Mesenchymal stem cell (in vitro differentiated cells and primary cell): Measurements from ENCODE around the gene CRKL.
A peak's percentile ranks its signal among the peaks of the same experiment; 100 is the strongest.

ENCODE experiments used
- DNase-seq: peaks from one replicate; pipeline ENCODE4 v3.0.0-alpha.2; 2013
- H2AFZ ChIP-seq: one replicate; pipeline ENCODE4 v1.6.1; 2013; ENCODE audit warnings: low read depth, mild to moderate bottlenecking, control low read depth, inconsistent platforms, low read length, moderate library complexity
- H2AK5ac ChIP-seq: 2 replicates; pipeline ENCODE4 v1.6.1; 2013; ENCODE audit warnings: low read length, moderate library complexity, mild to moderate bottlenecking, inconsistent platforms; ENCODE audit not compliant: severe bottlenecking
- H2BK120ac ChIP-seq: one replicate; pipeline ENCODE4 v1.6.1; 2013; ENCODE audit warnings: low read depth, mild to moderate bottlenecking, inconsistent platforms, low read length, moderate library complexity
- H2BK12ac ChIP-seq, 2 experiments: one replicate each; pipeline ENCODE4 v1.6.1; 2013; ENCODE audit warnings: inconsistent platforms in 2 of 2, low read length in 2 of 2, mild to moderate bottlenecking in 2 of 2, moderate library complexity in 2 of 2, control low read depth in 1 of 2
- H2BK15ac ChIP-seq: one replicate; pipeline ENCODE4 v1.6.1; 2013; ENCODE audit warnings: mild to moderate bottlenecking, low read depth, inconsistent platforms; ENCODE audit not compliant: poor library complexity, severe bottlenecking
- H2BK5ac ChIP-seq: 2 replicates; pipeline ENCODE4 v1.6.1; 2013; ENCODE audit warnings: low read depth, mild to moderate bottlenecking, low read length, control low read depth, inconsistent platforms; ENCODE audit not compliant: poor library complexity, severe bottlenecking
- H3K14ac ChIP-seq, 2 experiments: one replicate each; pipeline ENCODE4 v1.6.1; 2013; ENCODE audit warnings: inconsistent platforms in 2 of 2, low read length in 2 of 2, control low read depth in 1 of 2, mild to moderate bottlenecking in 1 of 2, moderate library complexity in 1 of 2
- H3K18ac ChIP-seq, 2 experiments: one replicate each; pipeline ENCODE4 v1.6.1; 2013; ENCODE audit warnings: inconsistent platforms in 2 of 2, low read length in 2 of 2, control low read depth in 1 of 2, low read depth in 1 of 2, mild to moderate bottlenecking in 1 of 2
- H3K23ac ChIP-seq, 2 experiments: one replicate each; pipeline ENCODE4 v1.6.1; 2013; ENCODE audit warnings: inconsistent platforms in 2 of 2, low read length in 2 of 2, mild to moderate bottlenecking in 2 of 2, moderate library complexity in 2 of 2, control low read depth in 1 of 2
- H3K27ac ChIP-seq: 2 replicates; pipeline ENCODE4 v1.5.1; 2013; ENCODE audit warnings: mild to moderate bottlenecking, moderate library complexity, low read length, control low read depth, inconsistent platforms; ENCODE audit not compliant: poor library complexity, severe bottlenecking
- H3K27me3 ChIP-seq, 2 experiments: 2 replicates each; pipeline versions ENCODE4 v1.6.1 to v1.7.0; 2013; ENCODE audit warnings: low read length in 2 of 2, mild to moderate bottlenecking in 2 of 2, moderate library complexity in 2 of 2, control low read depth in 1 of 2, inconsistent platforms in 1 of 2; ENCODE audit not compliant: control insufficient read depth in 1 of 2, insufficient read depth in 1 of 2
- H3K36me3 ChIP-seq, 2 experiments: 2 replicates each; pipeline versions ENCODE4 v1.6.1 to v1.7.0; 2013; ENCODE audit warnings: low read length in 2 of 2, control low read depth in 1 of 2, inconsistent platforms in 1 of 2, low read depth in 1 of 2, mild to moderate bottlenecking in 1 of 2; ENCODE audit not compliant: insufficient read depth in 2 of 2, control insufficient read depth in 1 of 2
- H3K4ac ChIP-seq, 2 experiments: one replicate each; pipeline ENCODE4 v1.6.1; 2013; ENCODE audit warnings: inconsistent platforms in 2 of 2, low read length in 2 of 2, mild to moderate bottlenecking in 2 of 2, moderate library complexity in 2 of 2, control low read depth in 1 of 2, low read depth in 1 of 2
- H3K4me1 ChIP-seq: 2 replicates; pipeline ENCODE4 v1.6.1; 2013; ENCODE audit warnings: low read depth, low read length, control low read depth; ENCODE audit not compliant: control insufficient read depth, insufficient read depth
- H3K4me2 ChIP-seq: 2 replicates; pipeline ENCODE4 v1.6.1; 2013; ENCODE audit warnings: low read length, mild to moderate bottlenecking, inconsistent platforms; ENCODE audit not compliant: poor library complexity, severe bottlenecking
- H3K4me3 ChIP-seq, 2 experiments: 2 replicates each; pipeline versions ENCODE4 v1.5.1 to v1.7.0; 2013; ENCODE audit warnings: low read length in 2 of 2, mild to moderate bottlenecking in 2 of 2, control low read depth in 1 of 2, low read depth in 1 of 2; ENCODE audit not compliant: insufficient read depth in 1 of 2
- H3K79me1 ChIP-seq: replicated peaks from 2 replicates; pipeline ENCODE4 v1.6.1; 2013; ENCODE audit warnings: mild to moderate bottlenecking, control low read depth, low read length, inconsistent platforms; ENCODE audit not compliant: poor library complexity, severe bottlenecking
- H3K9ac ChIP-seq: 2 replicates; pipeline ENCODE4 v1.7.0; 2013; ENCODE audit warnings: mild to moderate bottlenecking, low read length, moderate library complexity
- H3K9me3 ChIP-seq: 2 replicates; pipeline ENCODE4 v1.7.0; 2013; ENCODE audit warnings: mild to moderate bottlenecking, low read length; ENCODE audit not compliant: control insufficient read depth
- H4K8ac ChIP-seq: one replicate; pipeline ENCODE4 v1.6.1; 2013; ENCODE audit warnings: inconsistent platforms, mild to moderate bottlenecking, low read length, moderate library complexity
- H4K91ac ChIP-seq: one replicate; pipeline ENCODE4 v1.6.1; 2013; ENCODE audit warnings: mild to moderate bottlenecking, low read length, inconsistent platforms
- WGBS: methylation state at CpG from one replicate; pipeline ENCODE4 v1.1.7; 2013; ENCODE audit warnings: mixed read lengths; 5-methylcytosine and 5-hydroxymethylcytosine counted together

CRKL gene

DNA sequence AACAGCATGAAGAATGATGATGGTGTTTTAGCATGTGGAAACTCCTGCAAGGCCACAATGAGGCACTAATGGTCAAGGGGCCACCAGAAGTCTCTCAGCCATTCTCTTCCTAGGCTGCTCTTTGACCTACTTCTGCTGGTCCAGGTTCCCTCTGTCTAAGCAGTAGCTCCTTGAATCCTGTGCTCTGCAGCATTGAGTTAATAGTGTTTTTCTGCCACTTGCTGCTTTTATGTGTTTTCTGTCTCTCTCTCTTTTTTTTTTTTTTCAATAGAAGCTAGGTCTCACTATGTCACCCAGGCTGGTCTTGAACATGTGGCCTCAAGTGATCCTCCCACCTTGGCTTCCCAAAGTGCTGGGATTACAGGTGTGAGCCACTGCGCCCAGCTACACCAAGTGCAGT lies 29.8 kb downstream of the CRKL start:
- H3K27me3 ChIP-seq: no peaks in the 10 kb centered on the region
- no peak overlapping the region for H2AK5ac ChIP-seq
- H3K23ac ChIP-seq: no peak overlapping the region
- peaks cover 3% of the 10 kb centered on the region for H3K79me1 ChIP-seq
- H2BK12ac ChIP-seq: peak overlapping the region in 1 of 2 experiments; percentile 39
- H3K36me3 ChIP-seq: peaks cover 18 to 35% of the 10 kb centered on the region in 2 experiments
- no peak overlapping the region for H3K9ac ChIP-seq
- no peak overlapping the region for H2AFZ ChIP-seq
- no peak overlapping the region for H3K4me2 ChIP-seq
- H2BK15ac ChIP-seq: no peak overlapping the region
- no peak for DNase-seq
- H4K8ac ChIP-seq: no peak overlapping the region
- H4K91ac ChIP-seq: no peak overlapping the region
- WGBS: 100% methylated on average over 1 of the region's 1 CpG
- H3K4me3 ChIP-seq: no peak overlapping the region
- H3K27ac ChIP-seq: no peak overlapping the region
- no peak overlapping the region for H2BK120ac ChIP-seq
- no peak overlapping the region for H3K4ac ChIP-seq
- no peak overlapping the region for H3K14ac ChIP-seq
- H3K9me3 ChIP-seq: no peaks in the 10 kb centered on the region
- H2BK5ac ChIP-seq: no peak overlapping the region
- H3K18ac ChIP-seq: no peak overlapping the region
- H3K4me1 ChIP-seq: peaks cover 16% of the 10 kb centered on the region

DNA sequence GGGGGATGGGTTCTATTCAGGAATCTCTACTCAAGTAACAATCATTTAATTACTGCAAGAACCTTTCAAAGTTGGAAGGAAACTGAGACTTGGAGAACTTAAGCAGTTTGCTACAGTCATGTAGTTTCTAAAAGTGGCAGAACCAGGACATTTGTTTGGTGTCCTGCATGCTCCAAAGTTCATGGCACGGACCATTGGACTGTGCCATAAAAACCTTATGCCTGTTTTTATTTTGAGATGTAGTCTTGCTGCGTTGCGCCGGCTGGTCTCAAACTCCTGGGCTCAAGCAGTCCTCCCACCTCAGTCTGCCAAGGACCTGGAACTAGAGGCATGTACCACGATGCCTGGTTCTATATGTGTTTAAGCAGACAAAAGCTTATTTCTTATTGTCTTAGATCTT lies 31.2 kb downstream of the CRKL start:
- Histone ChIP-seq H3K27me3 (no peaks in the 10 kb centered on the region), H3K4me3 (no peak overlapping the region), H2BK12ac (no peak overlapping the region), H4K8ac (no peak overlapping the region), H3K27ac (no peak overlapping the region), H4K91ac (no peak overlapping the region), H3K23ac (no peak overlapping the region), H2AFZ (no peak overlapping the region), H3K9ac (no peak overlapping the region), H2BK120ac (no peak overlapping the region), H3K4ac (no peak overlapping the region), H3K18ac (no peak overlapping the region), H2AK5ac (no peak overlapping the region), H3K36me3 (peaks cover 27 to 50% of the 10 kb centered on the region in 2 experiments), H2BK15ac (no peak overlapping the region), H3K9me3 (no peaks in the 10 kb centered on the region), H3K4me2 (no peak overlapping the region), H3K14ac (no peak overlapping the region), H2BK5ac (no peak overlapping the region), H3K79me1 (peaks cover 5% of the 10 kb centered on the region), H3K4me1 (peaks cover 18% of the 10 kb centered on the region)
- over 99% methylated on average over 4 of the region's 5 CpGs for whole genome bisulfite sequencing
- no peak for DNase-seq

DNA sequence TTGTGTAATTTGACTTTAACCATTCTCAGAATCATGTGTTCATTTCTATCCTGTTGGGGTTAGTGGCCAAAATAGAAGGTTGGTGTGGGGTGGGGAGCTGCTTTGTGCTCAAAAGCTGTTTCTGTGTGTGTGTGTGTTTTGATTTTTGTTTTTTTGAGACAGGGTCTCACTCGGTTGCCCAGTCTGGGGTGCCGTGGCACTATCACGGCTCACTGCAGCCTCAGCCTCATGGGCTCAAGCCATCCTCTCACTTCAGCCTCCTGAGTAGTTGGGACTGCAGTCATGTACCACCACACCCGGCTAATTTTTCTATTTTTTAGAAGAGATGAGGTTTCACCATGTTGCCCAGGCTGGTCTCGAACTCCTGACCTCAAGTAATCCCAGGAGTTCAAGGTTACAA lies 31.8 kb downstream of the CRKL start:
- no peak overlapping the region for H3K18ac ChIP-seq
- DNase-seq: no peak
- no peak overlapping the region for H2BK5ac ChIP-seq
- no peak overlapping the region for H2AFZ ChIP-seq
- no peak overlapping the region for H3K9ac ChIP-seq
- H2BK12ac ChIP-seq: no peak overlapping the region
- peaks cover 9% of the 10 kb centered on the region for H3K79me1 ChIP-seq
- no peak overlapping the region for H4K8ac ChIP-seq
- no peak overlapping the region for H2BK15ac ChIP-seq
- 95% methylated on average over 5 of the region's 5 CpGs for WGBS
- H4K91ac ChIP-seq: no peak overlapping the region
- no peak overlapping the region for H3K4me3 ChIP-seq
- H2AK5ac ChIP-seq: no peak overlapping the region
- no peak overlapping the region for H3K14ac ChIP-seq
- no peaks in the 10 kb centered on the region for H3K9me3 ChIP-seq
- no peak overlapping the region for H3K23ac ChIP-seq
- H3K4me2 ChIP-seq: no peak overlapping the region
- peaks cover 32 to 55% of the 10 kb centered on the region in 2 experiments for H3K36me3 ChIP-seq
- no peaks in the 10 kb centered on the region for H3K27me3 ChIP-seq
- H2BK120ac ChIP-seq: no peak overlapping the region
- no peak overlapping the region for H3K27ac ChIP-seq
- peaks cover 18% of the 10 kb centered on the region for H3K4me1 ChIP-seq
- no peak overlapping the region for H3K4ac ChIP-seq

GRCh38 chr22:20949698-20950183 lies 32.5 kb downstream of the CRKL start:
- Histone ChIP-seq H3K79me1 (peaks cover 14% of the 10 kb centered on the region), H3K36me3 (peaks cover 37 to 57% of the 10 kb centered on the region in 2 experiments), H4K91ac (no peak overlapping the region), H3K18ac (no peak overlapping the region), H2AK5ac (no peak overlapping the region), H4K8ac (no peak overlapping the region), H2BK120ac (no peak overlapping the region), H2BK12ac (no peak overlapping the region), H3K9me3 (no peaks in the 10 kb centered on the region), H3K4me3 (no peak overlapping the region), H3K4ac (no peak overlapping the region), H2AFZ (no peak overlapping the region), H3K9ac (no peak overlapping the region), H3K14ac (no peak overlapping the region), H3K27me3 (no peaks in the 10 kb centered on the region), H3K27ac (no peak overlapping the region), H3K4me1 (peaks cover 16% of the 10 kb centered on the region), H2BK15ac (no peak overlapping the region), H3K23ac (no peak overlapping the region), H3K4me2 (no peak overlapping the region), H2BK5ac (no peak overlapping the region)
- 95% methylated on average over 13 of the region's 13 CpGs for WGBS
- no peak for DNase-seq
